HepG2 (cell line): ENCODE results near the gene AVPR2. TPM values are rescaled to one million over a fixed set of nuclear protein-coding genes. Genes with fewer than 3 reads are reported as not detected.

Experiments
- ATAC-seq: fragments of 200-7000 bp; cut with Tn5 transposase; 3 replicates; pipeline ENCODE4 v1.9.1; 2020; ENCODE audit warnings: mild to moderate bottlenecking, moderate library complexity
- BruUV-seq: library from RNA; stranded (reverse); fragments of 400-500 nt; replicated peaks from 2 replicates; lab custom pipeline; 2021; lab: Mats Ljungman, UMichigan
- CTCF ChIA-PET: fragments of 300-600 bp; formaldehyde crosslinking; extraction: SDS; loops from one replicate; lab custom pipeline; 2021; ENCODE audit warnings: low total read pairs, inconsistent platforms, low intra/inter-chr PET ratio; lab: Yijun Ruan, JAX
- POLR2A ChIA-PET: fragments of 350-600 bp; sonication (Branson Sonifier 250); formaldehyde crosslinking; loops from one replicate; lab custom pipeline; 2020; ENCODE audit warnings: antibody characterized with exemption, inconsistent platforms; lab: Yijun Ruan, JAX
- DNase-seq: peaks from one replicate; pipeline ENCODE4 v3.0.0-alpha.2; 2015; ENCODE audit warnings: low spot score
- FAIRE-seq: peaks from 3 replicates; lab custom pipeline; 2011; peaks lifted over from hg19 to GRCh38; lab: Jason Lieb, UNC
- H2AFZ ChIP-seq: one replicate; pipeline ENCODE4 v1.6.1; 2011; ENCODE audit warnings: low read length, inconsistent platforms
- H3K27ac ChIP-seq: fragments of 300-600 bp; 3 replicates; pipeline ENCODE4 v1.8.0; 2011; ENCODE audit warnings: mixed run types, mild to moderate bottlenecking, mixed read lengths, low read length, inconsistent platforms; ENCODE audit not compliant: insufficient read depth; ENCODE audit errors: extremely low read length
- H3K27me3 ChIP-seq, 2 experiments: fragments of 200-600 bp in 1 of 2; 2 replicates in 1 of 2; 3 replicates in 1 of 2; pipeline versions ENCODE4 v1.6.0 to v1.8.0; 2011; ENCODE audit warnings: low read length in 2 of 2, mild to moderate bottlenecking in 2 of 2, moderate library complexity in 2 of 2, inconsistent platforms in 1 of 2; ENCODE audit not compliant: insufficient read depth in 2 of 2, control insufficient read depth in 1 of 2
- H3K36me3 ChIP-seq, 2 experiments: fragments of 200-600 bp in 1 of 2; replicated peaks in 1 of 2; 2 replicates in 1 of 2; 3 replicates in 1 of 2; pipeline versions ENCODE4 v1.5.1 to v1.8.0; 2011; ENCODE audit warnings: low read length in 2 of 2, inconsistent platforms in 1 of 2; ENCODE audit not compliant: insufficient read depth in 2 of 2, control insufficient read depth in 1 of 2
- H3K4me1 ChIP-seq: 2 replicates; pipeline ENCODE4 v1.5.1; 2012; ENCODE audit warnings: low read length, inconsistent platforms; ENCODE audit not compliant: insufficient read depth
- H3K4me2 ChIP-seq: 2 replicates; pipeline ENCODE4 v1.6.0; 2011; ENCODE audit warnings: low read depth, low read length, inconsistent platforms
- H3K4me3 ChIP-seq, 3 experiments: fragments of 200-600 bp in 1 of 3; sonication (generic), shearing (Covaris generic) in 1 of 3; replicated peaks in 1 of 3; 2 replicates each; pipeline ENCODE4 v1.5.1; 2011 to 2016; ENCODE audit warnings: low read length in 3 of 3, inconsistent platforms in 2 of 3, low read depth in 2 of 3, mild to moderate bottlenecking in 2 of 3, control low read depth in 1 of 3, mixed read lengths in 1 of 3; ENCODE audit not compliant: insufficient read depth in 1 of 3
- H3K79me2 ChIP-seq: one replicate; pipeline ENCODE4 v1.6.1; 2011; ENCODE audit warnings: low read length, inconsistent platforms; ENCODE audit not compliant: insufficient read depth
- H3K9ac ChIP-seq: 2 replicates; pipeline ENCODE4 v1.6.0; 2011; ENCODE audit warnings: mild to moderate bottlenecking, low read depth, low read length, inconsistent platforms; ENCODE audit not compliant: insufficient read depth
- H3K9me3 ChIP-seq: 2 replicates; pipeline ENCODE4 v1.5.1; 2012; ENCODE audit warnings: mild to moderate bottlenecking, low read length
- H4K20me1 ChIP-seq: 2 replicates; pipeline ENCODE4 v1.6.0; 2011; ENCODE audit warnings: inconsistent platforms, mild to moderate bottlenecking, low read length, moderate library complexity; ENCODE audit not compliant: insufficient read depth
- ARNT ChIP-seq: fragments of 450-650 bp; IDR thresholded peaks from 2 replicates; pipeline ENCODE4 v1.6.1; 2017
- HNF1B ChIP-seq: sonication (generic); formaldehyde crosslinking; IDR thresholded peaks from 2 replicates; pipeline ENCODE4 v1.5.1; 2020; ENCODE audit warnings: mild to moderate bottlenecking, moderate library complexity, missing genetic modification reagents
- MAFF ChIP-seq: IDR thresholded peaks from 2 replicates; pipeline ENCODE4 v1.6.1; 2011; ENCODE audit warnings: low read depth, low read length, improper control_type of control experiment
- NFE2 ChIP-seq: sonication (generic); formaldehyde crosslinking; IDR thresholded peaks from 2 replicates; pipeline ENCODE4 v1.4.0; 2020; ENCODE audit warnings: missing genetic modification reagents
- SUZ12 ChIP-seq: fragments of 150-350 bp; IDR thresholded peaks from 2 replicates; pipeline ENCODE4 v1.6.1; 2014; ENCODE audit warnings: low read depth, low read length
- ZNF24 ChIP-seq: fragments of 450-650 bp; IDR thresholded peaks from 2 replicates; pipeline ENCODE4 v1.6.1; 2017; ENCODE audit warnings: antibody characterized with exemption, mild to moderate bottlenecking
- ZNF547 ChIP-seq: sonication (generic); formaldehyde crosslinking; IDR thresholded peaks from 2 replicates; pipeline ENCODE4 v1.5.1; 2020; ENCODE audit warnings: mild to moderate bottlenecking, missing genetic modification reagents
- ZNF607 ChIP-seq: sonication (generic); formaldehyde crosslinking; IDR thresholded peaks from 2 replicates; pipeline ENCODE4 v1.5.1; 2020; ENCODE audit warnings: missing genetic modification reagents, mild to moderate bottlenecking, borderline replicate concordance
- ZNF761 ChIP-seq: sonication (generic); formaldehyde crosslinking; conservative IDR thresholded peaks from 2 replicates; pipeline ENCODE4 v1.4.0; 2020; ENCODE audit warnings: mild to moderate bottlenecking, missing genetic modification reagents
- WGBS: methylation state at CpG from one replicate; pipeline ENCODE4 v1.1.6; 2017; ENCODE audit warnings: low lambda C conversion rate; 5-methylcytosine and 5-hydroxymethylcytosine counted together
- in situ Hi-C: cut with HindIII; loops from 2 replicates; pipeline ENCODE4 v1.10.0; 2017; ENCODE audit warnings: low pct_unique_long_range_greater_than_20kb; ENCODE audit not compliant: extremely low pct_ligation_motif_present
- intact Hi-C: fragments of 100-400 bp; cut with micrococcal nuclease; formaldehyde crosslinking; loops from one replicate; pipeline ENCODE4 v1.10.0; 2022; ENCODE audit not compliant: unreplicated experiment
- polyA plus RNA-seq, 8 experiments: library from polyadenylated mRNA; depleted of rRNA in 3 of 8; stranded (reverse) in 7 of 8; unstranded in 1 of 8; fragments of >200 nt; fragmentation: Illumina TruSeq in 4 of 8; extraction: Trizol in 4 of 8; gene quantifications; 2 replicates each; pipeline versions ENCODE4 v1.2.1 to v1.2.3, GENCODE V29; 2011 to 2016; ENCODE audit warnings: low read depth in 4 of 8, missing spikeins in 1 of 8, mixed read lengths in 1 of 8; ENCODE audit not compliant: insufficient read depth in 1 of 8
- total RNA-seq, 5 experiments: library from RNA; depleted of rRNA; stranded (reverse); fragments of >200 nt; fragmentation: Illumina TruSeq; extraction: Trizol; gene quantifications; 2 replicates each; pipeline ENCODE4 v1.2.3, GENCODE V29; 2016; ENCODE audit warnings: low read depth in 1 of 5

The AVPR2 gene
- total and polyA plus RNA-seq, 2 of the 13 experiments (the other 11 are each of a cell fraction or from before 2014, with no cell fraction given): not detected

- TF ChIP-seq ZNF607 (CRISPR knock-in tag): no peak
- peak; percentile 63 for TF ChIP-seq MAFF
Observed at GRCh38 chrX:153931151-153931550, 26.7 kb downstream of the AVPR2 start (continued).

DNA sequence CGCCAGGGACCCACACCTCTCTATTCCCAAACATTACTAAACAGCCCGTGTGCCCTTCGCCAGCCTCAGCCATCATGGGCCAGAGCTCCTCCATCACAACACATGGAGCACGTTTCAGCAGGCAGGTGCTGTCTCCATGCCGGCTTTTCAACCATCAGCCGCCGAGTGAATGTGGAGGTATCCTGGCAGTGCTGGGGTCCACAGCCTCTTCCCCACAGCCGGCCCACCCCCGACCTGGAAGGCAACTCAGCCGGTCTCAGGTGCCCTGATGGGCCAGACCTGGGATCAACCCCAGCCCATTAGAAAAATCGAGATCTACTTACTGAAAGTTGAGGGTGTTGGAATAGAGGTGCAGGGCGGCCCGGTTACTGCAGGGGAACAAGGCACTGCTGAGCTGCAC lies 27.3 kb downstream of the AVPR2 start:
- Histone ChIP-seq H4K20me1 (no peaks in the 10 kb centered on the region), H3K4me1 (peaks cover 24% of the 10 kb centered on the region), H3K4me2 (no peak overlapping the region), H3K27ac (no peak overlapping the region), H3K79me2 (peaks cover 9% of the 10 kb centered on the region), H3K27me3 (no peaks in the 10 kb centered on the region), H3K9me3 (no peaks in the 10 kb centered on the region), H3K36me3 (peaks cover 1 to 8% of the 10 kb centered on the region in 2 experiments; a peak in 1 of 5 replicates), H2AFZ (no peak overlapping the region), H3K4me3 (no peak overlapping the region), H3K9ac (no peak overlapping the region)
- TF ChIP-seq NFE2 (CRISPR knock-in tag): no peak
- TF ChIP-seq SUZ12: no peak
- TF ChIP-seq ARNT: no peak
- no peak for TF ChIP-seq ZNF547 (CRISPR knock-in tag)
- TF ChIP-seq ZNF761: no peak
- TF ChIP-seq ZNF24: no peak
- no peak for TF ChIP-seq HNF1B (CRISPR knock-in tag)
- no TSS peak for BruUV-seq
- ATAC-seq: no peak
- in situ Hi-C loops: no loop called here
- 100% methylated on average over 3 of the region's 13 CpGs for WGBS
- ChIA-PET CTCF (no interaction called here), POLR2A (no interaction called here)
- FAIRE-seq: no peak
- intact Hi-C loops: no loop called here
- no peak for DNase-seq
